Fibroblast of skin of right biceps (primary cell): ENCODE data around the gene CUTC.
A peak's percentile ranks its signal among the peaks of the same experiment; 100 is the strongest.

Experiments
- DNase-seq: peaks from one replicate; pipeline ENCODE4 v3.0.0-alpha.2; 2013

CUTC gene

GRCh38 chr10:99784727-99785441 is 52.9 kb downstream of the CUTC start:
- peak; percentile 65 for DNase-seq

GRCh38 chr10:99785646-99786045 is 53.6 kb downstream of the CUTC start:
- DNase-seq = no peak

DNA sequence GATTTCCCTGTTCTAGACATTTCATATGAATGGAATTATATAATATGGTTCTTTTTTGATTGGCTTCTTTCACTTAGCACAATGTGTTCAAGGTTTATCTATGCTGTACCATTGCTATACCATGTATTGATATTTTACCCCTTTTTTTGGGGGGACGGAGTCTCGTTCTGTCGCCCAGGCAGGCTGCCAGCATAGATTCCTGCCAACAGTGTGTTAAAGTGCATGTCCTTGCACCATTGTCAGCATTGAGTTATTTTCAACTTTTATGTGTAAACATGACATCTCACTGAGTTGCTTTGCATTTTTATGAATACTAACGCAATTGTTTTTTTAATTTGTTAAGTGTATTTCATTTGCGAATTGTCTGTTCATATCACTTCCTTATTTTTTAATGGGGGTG is 55.3 kb downstream of the CUTC start:
- DNase-seq = no peak

GRCh38 chr10:99787782-99788445 is 55.9 kb downstream of the CUTC start:
- no peak for DNase-seq

DNA sequence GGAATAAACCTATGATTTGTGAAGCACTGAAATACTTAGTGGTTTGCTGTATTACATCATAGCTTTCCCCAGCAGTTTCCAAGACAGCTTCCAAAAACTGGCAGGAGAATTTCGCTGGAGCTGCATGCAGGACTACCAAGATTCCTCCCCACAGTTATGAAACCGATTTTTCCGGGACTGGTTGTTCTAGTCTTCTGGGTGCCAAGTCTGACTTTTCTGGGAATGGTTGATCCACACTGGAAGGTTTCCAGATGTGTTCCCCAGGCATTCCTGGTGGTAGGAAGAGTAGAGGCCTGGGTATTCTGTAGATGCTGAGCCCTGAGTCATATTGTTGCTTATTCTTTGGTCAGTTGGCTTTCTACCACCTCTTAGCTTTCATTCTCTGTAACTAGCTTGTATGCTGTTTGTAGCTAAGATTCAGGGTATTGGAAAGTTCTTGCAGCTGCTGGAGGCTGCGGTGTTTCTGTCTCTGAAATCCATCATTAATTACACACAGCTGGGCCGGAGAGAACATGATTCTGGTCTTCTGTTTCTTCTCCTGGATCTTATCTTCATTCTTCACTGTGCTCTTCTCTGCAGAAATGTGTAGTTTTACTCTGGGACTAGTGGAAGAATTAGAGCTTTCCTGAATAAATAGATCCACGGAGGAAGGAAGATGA is 56.7 kb downstream of the CUTC start:
- peak; percentile 96 for DNase-seq

DNA sequence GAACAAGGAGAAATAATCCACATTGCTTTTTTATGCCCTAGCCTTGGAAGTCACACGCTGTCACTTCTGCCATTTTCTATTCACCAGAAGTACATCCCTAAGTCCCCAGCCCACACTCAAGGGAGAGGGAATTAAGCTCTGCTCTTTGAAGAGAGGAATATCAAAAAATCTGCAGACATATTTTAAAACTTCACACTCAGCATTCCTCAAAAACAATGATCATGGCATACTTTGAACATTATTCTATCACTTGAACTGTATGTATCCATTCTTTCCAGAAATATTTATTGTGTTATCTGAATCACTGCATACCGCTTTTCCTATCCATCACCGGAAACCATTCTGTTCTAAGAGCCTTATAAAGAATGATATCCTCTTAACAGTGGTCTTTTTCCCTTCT is 59.8 kb downstream of the CUTC start:
- no peak for DNase-seq

DNA sequence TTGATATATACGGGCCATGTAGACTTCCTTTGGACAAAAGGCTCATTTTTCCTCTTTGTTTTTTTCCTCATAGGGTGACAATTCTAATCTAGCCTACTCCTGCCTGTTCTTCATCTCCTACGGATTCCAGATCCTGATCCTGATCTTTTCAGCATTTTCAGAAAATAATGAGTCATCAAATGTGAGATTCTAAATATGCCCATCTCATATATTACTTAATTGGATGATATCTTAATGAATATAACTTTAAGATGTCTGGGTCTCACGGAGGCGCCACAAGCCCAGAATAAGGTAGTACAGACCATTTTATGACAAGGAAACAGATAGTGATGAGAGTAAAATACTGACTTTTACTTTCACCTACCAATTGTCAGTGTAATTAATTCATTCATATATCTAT is 61.8 kb downstream of the CUTC start:
- no peak for DNase-seq

GRCh38 chr10:99796928-99797327 is 64.9 kb downstream of the CUTC start:
- no peak for DNase-seq

GRCh38 chr10:99798031-99798430 is 66.0 kb downstream of the CUTC start:
- DNase-seq = no peak

- no peak for DNase-seq
Observed at GRCh38 chr10:99798920-99799319, 66.9 kb downstream of the CUTC start.

- DNase-seq = no peak
Observed at GRCh38 chr10:99799613-99800012, 67.6 kb downstream of the CUTC start.

DNA sequence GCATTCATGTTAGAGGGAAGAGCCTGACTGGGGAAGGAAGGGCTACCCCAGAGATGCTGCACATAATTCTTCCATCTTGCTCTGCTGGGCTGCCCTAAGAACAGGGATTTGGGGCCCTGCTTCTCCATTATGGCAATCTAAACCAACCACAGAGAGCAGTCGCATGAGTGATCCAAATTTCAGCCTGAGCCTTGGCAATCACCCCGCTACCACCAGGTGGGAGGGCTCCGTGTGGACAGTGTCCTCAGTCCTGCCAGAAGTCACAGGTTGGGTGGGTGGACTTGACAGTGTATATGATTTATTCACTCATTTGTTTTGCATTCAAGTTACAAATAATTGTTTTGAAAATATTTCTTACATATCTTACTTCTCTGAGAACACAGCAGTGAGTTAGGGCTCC is 72.4 kb downstream of the CUTC start:
- DNase-seq = no peak

- no peak for DNase-seq
Observed at GRCh38 chr10:99805190-99805589, 73.2 kb downstream of the CUTC start.
